Ishikawa (cell line): ENCODE data around the gene CBX4.

ENCODE experiments used
- CEBPB ChIP-seq: IDR thresholded peaks from 2 replicates; pipeline ENCODE4 v1.6.1; 2012
- CREB1 ChIP-seq: IDR thresholded peaks from 2 replicates; pipeline ENCODE4 v1.6.1; 2012; ENCODE audit warnings: low read depth
- EGR1 ChIP-seq: IDR thresholded peaks from 2 replicates; pipeline ENCODE4 v1.6.1; 2012
- EP300 ChIP-seq: IDR thresholded peaks from 2 replicates; pipeline ENCODE4 v1.6.1; 2012; ENCODE audit warnings: borderline replicate concordance
- FOXM1 ChIP-seq: IDR thresholded peaks from 2 replicates; pipeline ENCODE4 v1.6.1; 2012; ENCODE audit warnings: low read depth, borderline replicate concordance
- NFIC ChIP-seq: IDR thresholded peaks from 2 replicates; pipeline ENCODE4 v1.6.1; 2012
- RAD21 ChIP-seq: IDR thresholded peaks from 2 replicates; pipeline ENCODE4 v1.6.1; 2012; ENCODE audit warnings: low read depth
- TAF1 ChIP-seq: IDR thresholded peaks from 2 replicates; pipeline ENCODE4 v1.6.1; 2012; ENCODE audit warnings: low read depth, mild to moderate bottlenecking
- TCF12 ChIP-seq: IDR thresholded peaks from 2 replicates; pipeline ENCODE4 v1.6.1; 2012; ENCODE audit warnings: low read depth
- TEAD4 ChIP-seq: IDR thresholded peaks from 2 replicates; pipeline ENCODE4 v1.6.1; 2012
- YY1 ChIP-seq: IDR thresholded peaks from 2 replicates; pipeline ENCODE4 v1.6.1; 2012; ENCODE audit warnings: low read depth
- ZBTB7A ChIP-seq: IDR thresholded peaks from 2 replicates; pipeline ENCODE4 v1.6.1; 2012; ENCODE audit warnings: low read depth
- TF ChIP-seq, protein P1 (sequence below): IDR thresholded peaks from 2 replicates; pipeline ENCODE4 v1.6.1; 2012
- TF ChIP-seq, protein P2 (sequence below): IDR thresholded peaks from 2 replicates; pipeline ENCODE4 v1.6.1; 2012
- TF ChIP-seq, protein P3 (sequence below): IDR thresholded peaks from 2 replicates; pipeline ENCODE4 v1.6.1; 2012; ENCODE audit warnings: low read depth, mild to moderate bottlenecking

Gene CBX4

DNA sequence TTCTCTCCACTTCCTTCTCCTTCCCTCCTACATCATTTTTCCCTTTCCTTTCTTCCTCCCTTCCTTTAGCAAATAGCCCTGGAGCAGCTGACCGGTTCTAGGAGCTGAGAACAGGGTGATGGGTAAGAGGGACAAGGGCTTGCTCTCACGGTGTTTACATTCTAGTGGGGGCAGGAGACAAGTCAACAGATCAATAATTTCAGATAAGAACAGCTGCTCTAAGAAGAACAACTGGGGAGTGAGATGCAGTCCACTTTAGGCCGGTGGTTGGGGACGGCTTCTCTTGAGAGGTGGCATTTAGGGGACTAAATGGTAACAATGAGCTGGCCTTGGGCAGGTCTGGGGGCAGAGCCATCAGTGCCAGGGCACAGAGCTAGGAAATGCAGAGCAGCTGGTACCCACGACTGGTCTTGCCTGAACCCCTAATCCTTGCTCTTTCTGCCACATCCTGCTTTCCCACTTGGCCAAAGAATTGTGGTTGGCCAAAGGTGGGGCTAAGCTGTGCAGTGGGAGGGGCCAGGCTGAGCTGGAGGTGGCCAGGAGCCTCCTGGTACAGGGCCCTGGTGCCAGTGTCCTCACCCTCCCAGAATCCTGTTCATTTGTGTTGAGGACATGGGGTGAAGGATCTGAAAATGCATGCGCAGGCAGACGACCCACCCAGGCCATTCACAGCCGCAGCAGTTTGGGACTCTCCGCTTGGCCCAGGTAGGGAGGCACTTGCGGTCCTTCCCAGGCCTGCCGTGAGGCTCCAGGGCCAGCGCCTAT, 17.7 kb downstream of the CBX4 start:
- TF ChIP-seq TCF12 (no peak), EP300 (no peak), EGR1 (no peak), RAD21 (no peak), TAF1 (no peak)
- TF ChIP-seq, protein P1, sequence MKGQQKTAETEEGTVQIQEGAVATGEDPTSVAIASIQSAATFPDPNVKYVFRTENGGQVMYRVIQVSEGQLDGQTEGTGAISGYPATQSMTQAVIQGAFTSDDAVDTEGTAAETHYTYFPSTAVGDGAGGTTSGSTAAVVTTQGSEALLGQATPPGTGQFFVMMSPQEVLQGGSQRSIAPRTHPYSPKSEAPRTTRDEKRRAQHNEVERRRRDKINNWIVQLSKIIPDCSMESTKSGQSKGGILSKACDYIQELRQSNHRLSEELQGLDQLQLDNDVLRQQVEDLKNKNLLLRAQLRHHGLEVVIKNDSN = no peak

DNA sequence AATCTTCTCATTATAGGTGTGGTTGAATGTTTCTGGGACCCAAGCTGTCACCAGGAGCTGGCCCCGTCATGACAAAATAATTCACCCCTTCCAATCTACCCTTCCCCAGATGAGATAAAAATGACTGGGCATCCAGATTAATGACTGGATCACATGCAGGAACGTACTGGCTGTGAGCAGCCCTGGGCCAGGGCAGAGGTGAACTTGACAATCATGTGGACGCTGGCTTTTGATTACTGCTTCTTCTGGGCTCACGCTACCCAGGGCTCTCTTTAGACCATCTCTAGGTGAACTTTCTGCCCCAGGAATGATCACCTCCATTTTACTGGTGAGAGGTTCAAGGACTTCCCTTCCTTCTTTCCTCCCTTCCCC, 18.3 kb downstream of the CBX4 start:
- TF ChIP-seq, protein P2, sequence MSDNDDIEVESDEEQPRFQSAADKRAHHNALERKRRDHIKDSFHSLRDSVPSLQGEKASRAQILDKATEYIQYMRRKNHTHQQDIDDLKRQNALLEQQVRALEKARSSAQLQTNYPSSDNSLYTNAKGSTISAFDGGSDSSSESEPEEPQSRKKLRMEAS = no peak
- no peak for TF ChIP-seq ZBTB7A
- TF ChIP-seq CEBPB = no peak
- no peak for TF ChIP-seq EP300
- TF ChIP-seq RAD21 = no peak
- TF ChIP-seq, protein P3, sequence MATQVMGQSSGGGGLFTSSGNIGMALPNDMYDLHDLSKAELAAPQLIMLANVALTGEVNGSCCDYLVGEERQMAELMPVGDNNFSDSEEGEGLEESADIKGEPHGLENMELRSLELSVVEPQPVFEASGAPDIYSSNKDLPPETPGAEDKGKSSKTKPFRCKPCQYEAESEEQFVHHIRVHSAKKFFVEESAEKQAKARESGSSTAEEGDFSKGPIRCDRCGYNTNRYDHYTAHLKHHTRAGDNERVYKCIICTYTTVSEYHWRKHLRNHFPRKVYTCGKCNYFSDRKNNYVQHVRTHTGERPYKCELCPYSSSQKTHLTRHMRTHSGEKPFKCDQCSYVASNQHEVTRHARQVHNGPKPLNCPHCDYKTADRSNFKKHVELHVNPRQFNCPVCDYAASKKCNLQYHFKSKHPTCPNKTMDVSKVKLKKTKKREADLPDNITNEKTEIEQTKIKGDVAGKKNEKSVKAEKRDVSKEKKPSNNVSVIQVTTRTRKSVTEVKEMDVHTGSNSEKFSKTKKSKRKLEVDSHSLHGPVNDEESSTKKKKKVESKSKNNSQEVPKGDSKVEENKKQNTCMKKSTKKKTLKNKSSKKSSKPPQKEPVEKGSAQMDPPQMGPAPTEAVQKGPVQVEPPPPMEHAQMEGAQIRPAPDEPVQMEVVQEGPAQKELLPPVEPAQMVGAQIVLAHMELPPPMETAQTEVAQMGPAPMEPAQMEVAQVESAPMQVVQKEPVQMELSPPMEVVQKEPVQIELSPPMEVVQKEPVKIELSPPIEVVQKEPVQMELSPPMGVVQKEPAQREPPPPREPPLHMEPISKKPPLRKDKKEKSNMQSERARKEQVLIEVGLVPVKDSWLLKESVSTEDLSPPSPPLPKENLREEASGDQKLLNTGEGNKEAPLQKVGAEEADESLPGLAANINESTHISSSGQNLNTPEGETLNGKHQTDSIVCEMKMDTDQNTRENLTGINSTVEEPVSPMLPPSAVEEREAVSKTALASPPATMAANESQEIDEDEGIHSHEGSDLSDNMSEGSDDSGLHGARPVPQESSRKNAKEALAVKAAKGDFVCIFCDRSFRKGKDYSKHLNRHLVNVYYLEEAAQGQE = no peak
- no peak for TF ChIP-seq NFIC
- no peak for TF ChIP-seq EGR1
- no peak for TF ChIP-seq TCF12
- TF ChIP-seq TAF1 = no peak
- TF ChIP-seq CREB1 = no peak
- TF ChIP-seq TEAD4 = no peak
- TF ChIP-seq FOXM1 = no peak
- TF ChIP-seq, protein P1 = no peak
- TF ChIP-seq YY1 = no peak

DNA sequence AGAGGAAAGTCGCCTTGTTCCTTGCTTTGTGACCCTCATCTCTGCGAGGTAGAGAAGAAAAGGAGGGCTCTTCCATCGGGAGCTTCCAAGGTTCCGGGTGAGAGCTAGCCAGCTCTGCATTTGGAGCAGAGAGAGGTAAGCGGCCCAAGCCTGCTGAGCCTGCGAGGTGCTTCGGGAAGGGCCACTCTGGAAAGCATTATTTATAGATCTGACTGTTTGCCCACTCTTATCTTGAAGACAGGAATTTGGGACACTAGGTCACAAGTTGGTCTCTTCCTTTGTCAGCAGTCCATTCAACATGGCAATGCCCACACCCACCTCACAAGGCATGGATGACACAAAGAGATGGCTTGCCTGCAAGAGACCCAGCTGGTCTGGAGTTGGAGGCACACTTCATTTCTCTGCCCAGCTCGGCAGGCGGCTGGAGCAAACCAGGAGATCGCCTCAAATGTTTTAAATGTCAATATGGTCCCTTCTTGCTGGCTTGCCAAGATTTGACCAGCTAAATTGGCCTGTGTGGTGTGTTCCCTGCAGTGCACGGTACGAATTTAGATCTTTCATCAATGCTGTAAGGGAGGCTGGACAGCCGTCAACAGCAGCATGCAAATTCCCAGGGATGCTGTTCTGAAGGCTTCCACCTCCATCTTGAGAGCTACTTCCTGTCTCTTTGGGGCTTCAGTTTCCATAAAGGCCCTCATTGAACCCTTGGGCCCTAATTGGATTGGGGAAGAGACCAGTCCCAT, 19.5 kb downstream of the CBX4 start:
- no peak for TF ChIP-seq ZBTB7A
- TF ChIP-seq CREB1 = no peak
- TF ChIP-seq FOXM1 = no peak
- no peak for TF ChIP-seq EGR1
- no peak for TF ChIP-seq TAF1
- TF ChIP-seq, protein P1 = no peak
- TF ChIP-seq, protein P2 = no peak
- TF ChIP-seq, protein P3 = no peak
- TF ChIP-seq TCF12 = no peak
- TF ChIP-seq CEBPB = no peak
- TF ChIP-seq NFIC = no peak
- no peak for TF ChIP-seq EP300
- TF ChIP-seq RAD21 = no peak

DNA sequence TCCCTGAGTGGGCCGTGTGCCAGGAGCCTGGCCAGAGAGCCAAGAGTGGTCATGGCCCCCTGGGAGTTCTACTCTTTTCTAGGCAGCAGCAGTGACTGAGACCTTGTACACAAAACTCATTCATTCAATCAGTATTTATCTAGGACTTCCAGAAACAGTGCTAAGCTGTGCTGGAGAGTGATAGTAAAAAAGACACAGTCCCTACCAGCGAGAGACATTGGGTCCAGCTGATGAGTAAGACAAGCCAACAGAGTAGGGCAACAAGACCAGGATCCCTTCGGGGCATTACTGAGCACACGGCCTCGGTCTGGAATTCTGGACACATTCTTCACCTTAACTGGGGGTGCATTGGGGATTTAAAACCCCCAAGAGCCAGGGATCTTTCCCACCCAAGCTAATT, 20.2 kb downstream of the CBX4 start:
- TF ChIP-seq FOXM1 = no peak
- no peak for TF ChIP-seq TEAD4
- no peak for TF ChIP-seq CEBPB
- no peak for TF ChIP-seq ZBTB7A
- TF ChIP-seq, protein P2 = no peak
- no peak for TF ChIP-seq CREB1
- TF ChIP-seq RAD21 = no peak
